HG02852 (cell line): ENCODE results near the gene LYRM2.
"Not testable (repeated sequence)": the region's sequence is repeated elsewhere in the genome, so short reads cannot be mapped to it uniquely, and the experiment has no call there.

Experiments
- ATAC-seq: cut with Tn5 transposase; IDR thresholded peaks from one replicate; pipeline ENCODE4 v1.9.1; 2021; ENCODE audit warnings: mild to moderate bottlenecking, moderate library complexity; ENCODE audit not compliant: unreplicated experiment

The LYRM2 gene

DNA sequence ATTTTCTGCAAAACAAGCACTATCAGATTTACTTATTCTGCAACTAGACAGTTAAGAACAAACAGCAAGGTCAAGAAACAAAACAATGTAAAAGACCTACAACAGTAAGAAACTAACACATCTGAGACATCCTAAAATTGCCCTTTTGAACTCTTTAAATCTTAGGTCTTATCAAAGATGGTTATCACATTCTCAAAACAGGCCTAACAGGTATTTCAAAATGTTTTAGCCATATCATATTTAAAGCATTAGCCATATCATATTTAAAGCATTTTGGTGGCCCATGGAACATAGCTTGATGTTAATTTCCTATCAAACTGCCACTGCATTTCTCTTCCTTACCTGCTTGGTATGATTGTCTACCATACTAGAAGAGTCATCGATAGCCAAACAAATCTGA lies 11.1 kb upstream of the LYRM2 start:
- ATAC-seq: no peak

DNA sequence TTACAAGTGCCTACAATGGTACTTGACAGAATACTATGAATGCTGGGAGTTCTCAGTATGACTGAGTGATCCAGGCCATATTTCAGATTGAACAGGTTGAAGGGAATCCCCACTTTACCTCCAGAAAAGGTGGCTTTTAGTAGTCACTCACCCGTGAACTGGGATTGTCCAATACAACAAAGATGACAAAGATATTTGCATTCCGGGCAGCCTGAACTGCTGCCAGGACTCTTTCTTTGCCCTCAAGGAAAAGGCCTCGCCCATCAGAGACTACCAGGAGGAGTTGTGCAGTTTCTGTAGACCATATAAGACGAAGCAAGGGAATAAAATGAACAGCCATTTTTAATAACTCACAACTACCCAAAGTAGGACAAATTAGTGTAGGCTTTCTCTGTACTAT lies 6.3 kb upstream of the LYRM2 start:
- ATAC-seq: no peak

- ATAC-seq: no peak
These were observed 4.9 kb upstream of the LYRM2 start for GRCh38 chr6:89643406-89643805.

- no peak for ATAC-seq
These were observed 4.4 kb upstream of the LYRM2 start for GRCh38 chr6:89642956-89643355.

DNA sequence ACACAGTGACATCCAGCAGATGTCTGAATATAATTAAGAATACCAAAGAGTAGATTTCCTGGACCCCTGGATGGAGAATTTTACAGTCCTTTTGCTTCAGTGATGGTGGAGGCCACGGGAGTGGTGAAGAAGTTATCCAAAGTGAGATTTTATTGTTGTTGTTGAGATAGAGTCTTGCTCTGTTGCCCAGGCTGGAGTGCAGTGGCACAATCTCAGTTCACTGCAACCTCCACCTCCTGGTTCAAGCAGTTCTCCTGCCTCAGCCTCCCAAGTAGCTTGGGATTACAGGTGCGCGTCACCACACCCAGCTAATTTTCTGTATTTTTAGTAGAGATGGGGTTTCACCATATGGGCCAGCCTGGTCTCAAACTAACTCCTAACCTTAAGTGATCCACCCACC lies 3.0 kb upstream of the LYRM2 start:
- not testable (repeated sequence) for ATAC-seq

GRCh38 chr6:89640804-89641203 lies 2.3 kb upstream of the LYRM2 start:
- no peak for ATAC-seq

DNA sequence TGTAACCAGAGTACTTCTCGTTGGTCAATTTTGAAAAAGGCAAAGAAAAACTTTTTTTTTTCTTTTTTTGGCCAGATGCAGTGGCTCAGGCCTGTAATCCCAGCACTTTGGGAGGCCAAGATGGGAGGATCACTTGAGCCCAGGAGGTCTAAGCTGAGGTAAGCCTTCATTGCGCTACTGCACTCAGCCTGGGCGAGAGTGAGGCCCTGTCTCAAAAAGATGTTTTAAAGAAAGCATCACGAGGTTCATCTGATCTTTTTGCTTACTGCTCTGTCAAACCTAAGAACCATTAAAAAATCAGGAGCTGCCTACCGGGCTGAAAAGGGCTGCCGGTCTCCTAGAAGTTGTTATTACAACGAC lies 607 bp downstream of the LYRM2 start:
- no peak for ATAC-seq

- ATAC-seq: not testable (repeated sequence)
These were observed 2.1 kb downstream of the LYRM2 start for GRCh38 chr6:89636412-89636811.

DNA sequence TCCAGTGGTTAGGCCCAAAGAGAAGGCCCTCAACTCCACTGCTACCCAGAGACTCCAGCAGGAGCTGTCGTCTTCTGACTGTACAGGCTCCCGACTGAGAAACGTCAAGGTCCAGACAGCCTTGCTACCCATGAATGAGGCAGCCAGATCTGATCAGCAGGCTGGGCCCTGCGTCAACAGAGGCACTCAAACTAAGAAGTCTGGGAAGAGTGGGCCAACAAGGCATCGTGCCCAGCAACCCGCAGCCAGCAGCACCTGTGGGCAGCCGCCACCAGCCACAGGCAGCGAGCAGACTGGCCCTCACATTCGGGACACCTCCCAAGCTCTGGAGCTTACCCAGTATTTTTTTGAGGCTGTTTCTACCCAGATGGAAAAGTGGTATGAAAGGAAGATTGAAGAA lies 8.1 kb downstream of the LYRM2 start:
- no peak for ATAC-seq

- no peak for ATAC-seq
These were observed 14.8 kb downstream of the LYRM2 start for GRCh38 chr6:89623749-89624148.

DNA sequence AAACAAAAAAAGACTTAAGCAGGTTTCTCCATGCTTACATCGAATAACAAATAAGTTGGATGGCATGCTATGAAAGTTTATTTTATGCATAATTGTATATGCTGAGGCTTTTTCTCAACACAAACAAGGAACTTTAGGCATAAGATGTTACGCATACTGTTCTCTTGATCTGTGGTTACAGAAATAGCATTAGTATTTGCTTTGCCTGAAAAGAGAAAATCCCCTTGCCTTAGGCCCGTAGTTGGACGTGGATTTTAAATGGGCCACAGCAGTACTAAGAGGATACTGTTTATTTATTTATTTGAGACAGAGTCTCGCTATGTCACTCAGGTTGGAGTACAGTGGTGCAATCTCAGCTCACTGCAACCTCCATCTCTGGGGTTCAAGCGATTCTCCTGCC lies 19.0 kb downstream of the LYRM2 start:
- ATAC-seq: no peak

DNA sequence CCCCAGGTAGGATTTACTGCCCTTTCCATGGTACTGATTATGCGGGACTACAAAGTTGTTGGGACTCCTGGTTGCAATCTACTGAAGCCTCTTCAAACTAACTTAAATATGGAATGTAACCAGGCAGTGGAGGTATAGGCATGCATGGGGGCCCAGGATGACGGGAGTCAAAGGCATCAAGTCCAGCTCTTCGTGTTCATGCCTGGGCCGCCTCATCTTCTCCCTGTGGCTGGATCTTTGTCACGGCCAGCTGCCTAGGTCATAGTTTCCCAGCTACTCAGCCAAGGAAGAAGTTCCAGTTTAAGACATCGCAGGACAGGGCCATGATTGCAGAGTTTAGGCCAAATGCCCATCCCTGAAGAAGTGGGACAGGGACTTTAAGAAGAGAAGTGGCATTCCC lies 20.5 kb downstream of the LYRM2 start:
- ATAC-seq: no peak

GRCh38 chr6:89616531-89616930 lies 22.0 kb downstream of the LYRM2 start:
- ATAC-seq: no peak

- ATAC-seq: no peak
These were observed 22.7 kb downstream of the LYRM2 start for GRCh38 chr6:89615882-89616281.

DNA sequence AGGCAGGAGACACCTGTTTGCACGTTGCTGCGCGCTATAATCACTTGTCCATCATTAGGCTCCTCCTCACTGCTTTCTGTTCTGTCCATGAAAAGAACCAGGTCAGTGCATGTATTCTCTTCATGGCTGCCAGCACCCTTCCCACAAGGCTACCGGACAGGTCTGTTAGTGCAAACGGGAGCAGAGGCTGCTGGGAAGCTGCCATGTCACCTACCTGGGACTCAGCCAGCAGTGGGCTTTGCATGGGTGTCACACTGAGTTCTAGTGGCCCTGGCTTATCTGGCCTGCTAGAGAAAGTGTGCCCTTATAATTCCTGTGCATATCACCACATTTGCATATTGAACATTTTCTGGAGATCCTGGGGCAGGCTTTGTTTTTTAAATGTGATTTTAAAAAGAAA lies 24.8 kb downstream of the LYRM2 start:
- ATAC-seq: no peak

DNA sequence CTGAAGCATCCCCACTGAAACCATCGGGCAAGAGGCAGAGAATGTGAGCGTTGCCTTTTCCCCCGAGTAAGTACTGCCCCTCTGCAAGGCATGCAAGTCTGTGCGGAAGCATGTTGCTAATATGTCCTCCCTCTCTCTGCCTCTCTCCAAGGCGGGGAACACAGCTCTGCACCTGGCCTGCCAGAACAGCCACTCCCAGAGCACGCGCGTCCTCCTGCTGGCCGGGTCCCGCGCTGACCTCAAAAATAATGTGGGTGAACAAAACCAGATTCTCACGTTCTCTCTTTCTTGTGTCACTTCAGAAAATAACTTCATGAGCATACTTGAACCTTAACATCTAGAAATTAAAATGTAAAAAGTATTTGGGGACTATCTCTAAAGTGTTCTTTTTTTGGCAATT lies 26.4 kb downstream of the LYRM2 start:
- no peak for ATAC-seq

GRCh38 chr6:89611666-89612065 lies 26.9 kb downstream of the LYRM2 start:
- no peak for ATAC-seq

- ATAC-seq: no peak
These were observed 28.4 kb downstream of the LYRM2 start for GRCh38 chr6:89610149-89610642.

- no peak for ATAC-seq
These were observed 32.7 kb downstream of the LYRM2 start for GRCh38 chr6:89605861-89606260.

GRCh38 chr6:89604653-89605052 lies 33.9 kb downstream of the LYRM2 start:
- ATAC-seq: no peak

DNA sequence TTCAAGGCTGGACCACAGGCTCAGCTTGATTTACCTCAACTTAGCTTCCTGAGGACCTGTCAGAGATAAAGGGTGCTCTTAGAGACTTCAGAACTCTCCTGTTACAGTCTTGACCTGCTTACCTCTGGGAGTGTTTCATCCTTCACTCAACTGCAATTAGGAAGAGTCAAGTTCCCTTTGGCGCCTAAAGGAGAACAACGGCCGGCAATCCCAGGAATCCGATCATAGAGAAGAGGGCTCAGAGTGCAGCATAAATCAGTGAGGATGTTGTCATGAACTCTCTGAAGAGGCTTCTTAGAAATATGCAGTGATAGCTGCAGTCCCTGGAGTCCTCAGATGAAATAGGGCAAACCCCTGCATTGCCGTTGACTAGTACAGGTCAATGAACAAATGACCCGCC lies 36.4 kb downstream of the LYRM2 start:
- ATAC-seq: no peak

- no peak for ATAC-seq
These were observed 38.8 kb downstream of the LYRM2 start for GRCh38 chr6:89599727-89600126.

DNA sequence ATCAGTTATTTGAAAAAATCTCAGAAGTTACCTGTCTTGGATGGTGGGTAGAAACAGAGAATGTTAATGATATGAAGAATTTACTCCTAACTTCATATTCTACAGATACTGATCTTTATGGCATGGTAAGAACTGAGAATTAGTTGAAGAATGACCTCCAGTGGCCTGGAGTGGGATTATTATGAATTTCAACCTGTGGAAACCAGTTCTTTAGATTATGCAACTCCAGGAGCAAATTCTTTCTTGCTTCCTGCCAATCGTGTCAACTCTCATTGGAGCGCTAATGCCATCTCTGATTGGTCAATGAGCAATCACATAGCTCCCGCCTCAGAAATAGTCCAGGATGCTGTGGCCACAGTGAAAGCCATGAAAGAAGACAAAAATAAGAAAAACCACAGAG lies 40.6 kb downstream of the LYRM2 start:
- ATAC-seq: no peak

DNA sequence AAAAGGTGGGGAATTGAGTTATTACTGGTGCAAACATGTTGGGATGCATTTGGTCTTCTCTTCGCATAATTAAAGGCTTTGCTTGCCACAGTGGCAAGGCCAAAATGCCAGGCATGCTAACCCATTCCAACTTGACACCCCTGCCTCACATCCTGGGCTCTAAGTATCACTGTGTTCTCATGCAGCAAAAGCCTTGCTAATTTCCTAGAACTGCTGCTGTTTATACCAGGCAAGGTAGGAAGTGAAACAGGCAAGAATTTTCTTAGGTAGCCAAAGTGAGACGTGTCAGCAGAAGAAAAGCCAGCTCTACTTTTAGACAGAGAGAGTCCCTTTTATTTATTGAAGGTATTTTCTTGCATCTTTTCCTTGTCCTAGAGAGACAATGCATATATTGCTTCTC lies 41.2 kb downstream of the LYRM2 start:
- ATAC-seq: no peak
